ENCODE measurements around the gene USH2A. TPM values are rescaled to one million over a fixed set of nuclear protein-coding genes. Genes with fewer than 3 reads are reported as not detected.

The USH2A gene
- total RNA-seq, 4 donors from 2014 or later, result 0.14 TPM; not detected in 3

DNA sequence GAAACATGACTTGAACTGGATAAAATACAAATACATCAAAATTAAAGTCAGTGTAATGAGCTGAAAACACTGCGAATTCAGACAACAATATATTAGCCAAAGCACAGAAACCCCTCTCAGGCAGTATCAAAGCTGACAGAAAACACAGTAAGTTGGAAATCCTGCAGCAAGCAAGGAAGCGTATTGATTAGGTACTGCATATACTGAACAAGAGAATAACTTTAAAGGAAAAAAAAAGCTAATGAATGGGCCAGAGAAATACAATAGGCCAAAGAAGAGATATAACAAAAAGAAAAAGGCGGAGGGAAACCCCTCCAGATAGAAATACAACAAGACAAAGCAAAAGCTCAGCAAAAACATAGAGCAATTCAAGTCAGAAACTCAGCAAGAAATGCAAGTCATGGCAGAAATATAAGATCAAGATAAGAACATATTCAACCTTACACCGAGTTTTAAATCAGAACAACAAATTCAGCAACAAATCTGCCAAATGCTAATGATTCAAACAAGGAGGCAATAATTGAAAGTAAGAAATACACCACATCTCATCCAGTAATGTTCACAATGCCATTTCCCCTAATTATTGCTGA is 299.0 kb downstream of the USH2A start:
- no peak for DNase-seq
- intact Hi-C loops (cut with DNase I; ENCODE audit: low total_unique reads), result no loop called here
- H3K4me1 ChIP-seq, result no peaks in the 10 kb centered on the region

DNA sequence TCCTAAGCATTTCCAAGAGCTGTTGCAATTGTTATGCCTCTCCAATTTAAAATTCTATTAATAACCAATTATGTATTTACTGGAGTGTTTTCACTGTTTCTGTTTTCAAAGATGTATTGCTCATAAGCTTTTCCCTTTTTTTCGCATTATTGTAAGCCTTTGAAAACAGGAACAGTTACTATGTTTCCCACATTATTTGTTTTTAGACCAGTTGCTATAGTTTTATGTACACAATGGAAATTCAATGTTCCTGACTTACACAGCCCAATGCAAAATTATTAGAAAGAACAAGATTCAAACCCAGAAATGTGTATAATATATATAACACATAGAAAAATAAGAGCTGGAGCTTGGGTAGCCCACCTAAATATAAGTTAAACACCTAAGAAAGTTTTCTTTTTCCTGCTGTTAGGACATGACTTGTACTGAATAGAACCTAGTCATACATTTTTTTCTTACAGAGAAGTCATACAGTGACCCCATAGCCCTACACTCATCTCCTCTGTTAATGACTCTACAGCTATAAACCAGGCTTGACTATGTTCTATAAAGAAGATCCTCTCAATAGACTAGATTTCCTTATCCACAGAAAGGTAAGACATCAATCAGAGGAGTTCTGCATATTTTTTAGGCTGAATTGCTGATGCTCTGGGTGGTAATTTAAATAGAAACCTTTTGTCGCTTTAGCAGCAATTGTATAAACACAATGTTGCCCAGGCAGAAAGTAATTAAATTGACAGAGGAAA is 299.6 kb downstream of the USH2A start:
- intact Hi-C loops (cut with DNase I; ENCODE audit: low total_unique reads), result no loop called here
- no peaks in the 10 kb centered on the region for H3K9me3 ChIP-seq
- TF ChIP-seq POLR2A (IDR thresholded peaks at IDR 0.05), result no peak
- TF ChIP-seq, protein P1, sequence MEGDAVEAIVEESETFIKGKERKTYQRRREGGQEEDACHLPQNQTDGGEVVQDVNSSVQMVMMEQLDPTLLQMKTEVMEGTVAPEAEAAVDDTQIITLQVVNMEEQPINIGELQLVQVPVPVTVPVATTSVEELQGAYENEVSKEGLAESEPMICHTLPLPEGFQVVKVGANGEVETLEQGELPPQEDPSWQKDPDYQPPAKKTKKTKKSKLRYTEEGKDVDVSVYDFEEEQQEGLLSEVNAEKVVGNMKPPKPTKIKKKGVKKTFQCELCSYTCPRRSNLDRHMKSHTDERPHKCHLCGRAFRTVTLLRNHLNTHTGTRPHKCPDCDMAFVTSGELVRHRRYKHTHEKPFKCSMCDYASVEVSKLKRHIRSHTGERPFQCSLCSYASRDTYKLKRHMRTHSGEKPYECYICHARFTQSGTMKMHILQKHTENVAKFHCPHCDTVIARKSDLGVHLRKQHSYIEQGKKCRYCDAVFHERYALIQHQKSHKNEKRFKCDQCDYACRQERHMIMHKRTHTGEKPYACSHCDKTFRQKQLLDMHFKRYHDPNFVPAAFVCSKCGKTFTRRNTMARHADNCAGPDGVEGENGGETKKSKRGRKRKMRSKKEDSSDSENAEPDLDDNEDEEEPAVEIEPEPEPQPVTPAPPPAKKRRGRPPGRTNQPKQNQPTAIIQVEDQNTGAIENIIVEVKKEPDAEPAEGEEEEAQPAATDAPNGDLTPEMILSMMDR (IDR thresholded peaks at IDR 0.05), result no peak

More for the DNA sequence above, 299.0 kb downstream of the USH2A start:
- H3K9me3 ChIP-seq, result no peaks in the 10 kb centered on the region
- no peak overlapping the region for H3K27ac ChIP-seq
- no peak overlapping the region for H3K4me3 ChIP-seq
- H3K27me3 ChIP-seq, result no peaks in the 10 kb centered on the region
- TF ChIP-seq POLR2A (IDR thresholded peaks at IDR 0.05), result no peak
- TF ChIP-seq, protein P1 (IDR thresholded peaks at IDR 0.05), result no peak
- H3K36me3 ChIP-seq, result no peaks in the 10 kb centered on the region

DNA sequence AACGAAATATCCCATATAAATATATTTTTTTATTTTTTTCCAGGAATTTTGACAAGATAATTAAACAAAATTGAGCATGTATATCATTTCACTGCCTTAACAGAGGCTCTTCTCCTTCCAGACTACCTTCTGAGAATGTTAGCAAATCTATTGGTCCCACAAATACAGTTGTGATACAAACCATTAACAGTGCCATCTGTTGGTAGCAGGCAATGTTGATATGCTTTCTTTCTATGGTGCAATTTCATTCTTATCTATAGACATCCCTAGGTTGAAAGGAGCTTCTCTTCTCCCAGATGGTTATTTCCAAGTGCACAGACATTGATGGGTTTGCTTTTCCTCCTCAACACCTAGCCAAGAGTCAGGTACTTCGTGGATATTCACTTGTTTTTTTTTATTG is 303.6 kb downstream of the USH2A start:
- Histone ChIP-seq H3K36me3 (no peaks in the 10 kb centered on the region), H3K4me1 (no peaks in the 10 kb centered on the region), H3K27ac (no peak overlapping the region), H3K9me3 (no peaks in the 10 kb centered on the region), H3K27me3 (no peaks in the 10 kb centered on the region), H3K4me3 (no peak overlapping the region)
- TF ChIP-seq, protein P1 (IDR thresholded peaks at IDR 0.05), result no peak
- TF ChIP-seq POLR2A (IDR thresholded peaks at IDR 0.05), result no peak
- intact Hi-C loops (cut with DNase I; ENCODE audit: low total_unique reads), result no loop called here
- no peak for DNase-seq

More for the DNA sequence above, 299.6 kb downstream of the USH2A start:
- Histone ChIP-seq H3K4me1 (no peaks in the 10 kb centered on the region), H3K4me3 (no peak overlapping the region), H3K27ac (no peak overlapping the region), H3K27me3 (no peaks in the 10 kb centered on the region), H3K36me3 (no peaks in the 10 kb centered on the region)
- no peak for DNase-seq

DNA sequence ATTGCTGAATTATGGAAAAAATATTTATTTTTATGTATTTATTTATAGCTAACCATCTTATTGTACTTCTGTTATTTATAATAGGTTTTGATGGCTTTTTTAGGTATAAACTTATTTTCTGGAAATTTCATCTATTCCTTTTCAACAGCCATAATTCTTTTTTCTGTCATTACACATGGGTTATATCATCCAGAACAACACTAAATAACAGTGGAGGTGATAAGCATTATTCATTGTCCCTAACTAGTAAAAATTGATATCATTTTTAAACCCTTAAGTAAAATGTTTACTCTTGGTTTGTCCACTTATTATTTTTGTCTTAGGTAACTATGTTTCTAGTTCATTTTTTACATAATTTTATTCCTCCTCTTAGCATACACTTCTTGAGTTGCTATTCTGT is 309.1 kb downstream of the USH2A start:
- no peak for DNase-seq
- no peaks in the 10 kb centered on the region for H3K9me3 ChIP-seq
- TF ChIP-seq, protein P1 (IDR thresholded peaks at IDR 0.05), result no peak
- TF ChIP-seq POLR2A (IDR thresholded peaks at IDR 0.05), result no peak
- intact Hi-C loops (cut with DNase I; ENCODE audit: low total_unique reads), result no loop called here
- no peaks in the 10 kb centered on the region for H3K36me3 ChIP-seq
- no peak overlapping the region for H3K4me3 ChIP-seq
- peaks cover 0 to 4% of the 10 kb centered on the region in 2 donors for H3K27me3 ChIP-seq
- no peak overlapping the region for H3K27ac ChIP-seq
- no peaks in the 10 kb centered on the region for H3K4me1 ChIP-seq

DNA sequence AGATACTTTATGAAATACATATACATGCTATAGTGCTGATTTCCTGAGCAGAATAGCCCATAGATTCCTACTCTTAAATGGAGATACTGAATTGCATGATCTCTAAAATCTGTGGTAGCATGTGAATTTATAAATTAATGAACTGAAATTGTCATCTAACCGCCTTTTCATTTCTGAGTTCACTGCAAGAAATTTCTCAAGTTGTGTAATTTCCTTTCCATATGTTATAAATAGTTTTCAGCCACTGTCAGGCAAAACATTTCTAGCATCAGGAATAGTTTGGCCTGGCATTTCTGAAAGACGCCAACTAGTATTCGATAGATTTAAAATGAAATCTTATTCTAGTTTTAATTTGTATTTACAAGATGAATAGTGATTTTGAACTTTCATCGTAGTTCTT is 310.1 kb downstream of the USH2A start:
- intact Hi-C loops (cut with DNase I; ENCODE audit: low total_unique reads), result no loop called here

More for the DNA sequence above, 310.1 kb downstream of the USH2A start:
- no peaks in the 10 kb centered on the region for H3K9me3 ChIP-seq
- H3K27ac ChIP-seq, result no peak overlapping the region
- no peaks in the 10 kb centered on the region for H3K36me3 ChIP-seq
- H3K4me3 ChIP-seq, result no peak overlapping the region
- no peak for DNase-seq
- no peaks in the 10 kb centered on the region for H3K4me1 ChIP-seq
- H3K27me3 ChIP-seq, result peaks cover 0 to 4% of the 10 kb centered on the region in 2 donors
- TF ChIP-seq POLR2A (IDR thresholded peaks at IDR 0.05), result no peak
- TF ChIP-seq, protein P1 (IDR thresholded peaks at IDR 0.05), result no peak
